K562 (cell line): Measurements from ENCODE around the gene GCG. TPM values are rescaled to one million over a fixed set of nuclear protein-coding genes. Genes with fewer than 3 reads are reported as not detected.

ENCODE experiments used
- ATAC-seq: fragments of 200-7000 bp; cut with Tn5 transposase; 3 replicates; pipeline ENCODE4 v1.9.1; 2020; ENCODE audit warnings: moderate library complexity
- BruUV-seq: library from RNA; stranded (reverse); fragments of 400-500 nt; replicated peaks from 2 replicates; lab custom pipeline; 2021; lab: Mats Ljungman, UMichigan
- CTCF ChIA-PET: fragments of 300-600 bp; formaldehyde crosslinking; extraction: SDS; loops from one replicate; lab custom pipeline; 2021; ENCODE audit warnings: low intra/inter-chr PET ratio; lab: Yijun Ruan, JAX
- POLR2A ChIA-PET: fragments of 300-600, 350-650 bp; sonication (Branson Sonifier 250); formaldehyde crosslinking; extraction: SDS; loops from one replicate; lab custom pipeline; 2021; ENCODE audit warnings: antibody characterized with exemption, inconsistent platforms; lab: Yijun Ruan, JAX
- DNase-seq, 4 experiments: peaks; one replicate each; pipeline versions ENCODE4 v3.0.0 to v3.0.0-alpha.2; 2011 to 2018; ENCODE audit warnings: low spot score in 3 of 4, mixed read lengths in 3 of 4; ENCODE audit errors: extremely low read depth in 1 of 4
- FAIRE-seq: peaks from 2 replicates; lab custom pipeline; 2011; peaks lifted over from hg19 to GRCh38; lab: Jason Lieb, UNC
- H2AFZ ChIP-seq: 2 replicates; pipeline ENCODE4 v1.6.0; 2011; ENCODE audit warnings: low read depth, low read length, control low read depth, inconsistent platforms
- H3K27ac ChIP-seq: fragments of 200-600 bp; 3 replicates; pipeline ENCODE4 v1.8.0; 2011; ENCODE audit warnings: low read depth, mild to moderate bottlenecking, control low read depth, inconsistent platforms, low read length, moderate library complexity, mixed read lengths; ENCODE audit errors: extremely low read depth
- H3K27me3 ChIP-seq, 2 experiments: fragments of 300-600 bp in 1 of 2; 2 replicates in 1 of 2; 3 replicates in 1 of 2; pipeline versions ENCODE4 v1.6.0 to v1.8.0; 2011; ENCODE audit warnings: inconsistent platforms in 2 of 2, low read length in 2 of 2, mild to moderate bottlenecking in 1 of 2, mixed read lengths in 1 of 2, moderate library complexity in 1 of 2; ENCODE audit not compliant: control insufficient read depth in 2 of 2, insufficient read depth in 2 of 2
- H3K36me3 ChIP-seq: fragments of 300-600 bp; 3 replicates; pipeline ENCODE4 v1.8.0; 2011; ENCODE audit warnings: mild to moderate bottlenecking, low read length, inconsistent platforms; ENCODE audit not compliant: control insufficient read depth, insufficient read depth
- H3K4me1 ChIP-seq, 2 experiments: fragments of 200-600 bp in 1 of 2; replicated peaks in 1 of 2; 2 replicates in 1 of 2; 3 replicates in 1 of 2; pipeline versions ENCODE4 v1.5.1 to v1.8.0; 2011; ENCODE audit warnings: inconsistent platforms in 2 of 2, low read length in 2 of 2, mild to moderate bottlenecking in 1 of 2, mixed read lengths in 1 of 2, moderate library complexity in 1 of 2; ENCODE audit not compliant: control insufficient read depth in 2 of 2, insufficient read depth in 2 of 2
- H3K4me2 ChIP-seq: 2 replicates; pipeline ENCODE4 v1.6.1; 2011; ENCODE audit warnings: low read length, control low read depth, inconsistent platforms, mixed read lengths; ENCODE audit not compliant: insufficient read depth
- H3K4me3 ChIP-seq: fragments of 200-600 bp; sonication (generic), shearing (Covaris generic); 2 replicates; pipeline ENCODE4 v1.5.1; 2016; ENCODE audit warnings: control low read depth, inconsistent platforms
- H3K79me2 ChIP-seq: fragments of 200-600 bp; 3 replicates; pipeline ENCODE4 v1.8.0; 2011; ENCODE audit warnings: low read length, inconsistent platforms; ENCODE audit not compliant: control insufficient read depth, insufficient read depth
- H3K9ac ChIP-seq, 2 experiments: 2 replicates each; pipeline versions ENCODE4 v1.6.0 to v1.6.1; 2011; ENCODE audit warnings: low read depth in 2 of 2, low read length in 2 of 2, control low read depth in 1 of 2, inconsistent platforms in 1 of 2, mild to moderate bottlenecking in 1 of 2, mixed read lengths in 1 of 2; ENCODE audit not compliant: insufficient read depth in 1 of 2
- H3K9me1 ChIP-seq: one replicate; pipeline ENCODE4 v1.6.0; 2011; ENCODE audit warnings: inconsistent platforms, mild to moderate bottlenecking, low read length, moderate library complexity; ENCODE audit not compliant: control insufficient read depth, insufficient read depth
- H3K9me3 ChIP-seq: replicated peaks from 2 replicates; pipeline ENCODE4 v1.5.1; 2011; ENCODE audit warnings: low read depth, low read length, inconsistent platforms; ENCODE audit not compliant: control insufficient read depth, insufficient read depth
- H4K20me1 ChIP-seq: replicated peaks from 2 replicates; pipeline ENCODE4 v1.6.1; 2011; ENCODE audit warnings: low read length, inconsistent platforms, mixed read lengths; ENCODE audit not compliant: control insufficient read depth, insufficient read depth
- EWSR1 ChIP-seq: fragments of 450-650 bp; IDR thresholded peaks from 2 replicates; pipeline ENCODE4 v1.6.1; 2018; ENCODE audit warnings: borderline replicate concordance, mild to moderate bottlenecking, low read depth, moderate library complexity; ENCODE audit not compliant: partially characterized antibody
- HLTF ChIP-seq: fragments of 450-650 bp; IDR thresholded peaks from 2 replicates; pipeline ENCODE4 v1.6.1; 2016
- HOXB6 ChIP-seq: fragments of 250-450 bp; sonication (Bioruptor Pico); IDR thresholded peaks from 2 replicates; pipeline ENCODE4 v1.5.1; 2022; ENCODE audit warnings: mild to moderate bottlenecking, borderline replicate concordance
- POU5F1 ChIP-seq: fragments of 150-350 bp; IDR thresholded peaks from 2 replicates; pipeline ENCODE4 v1.6.1; 2014; ENCODE audit warnings: borderline replicate concordance, low read length, low read depth, mild to moderate bottlenecking; ENCODE audit not compliant: partially characterized antibody
- RBM22 ChIP-seq: fragments of 200-400 bp; formaldehyde crosslinking; IDR thresholded peaks from 2 replicates; pipeline ENCODE4 v1.6.1; 2018; ENCODE audit warnings: low read length, low read depth; ENCODE audit not compliant: poor library complexity, severe bottlenecking
- TAL1 ChIP-seq: fragments of 450-650 bp; IDR thresholded peaks from 2 replicates; pipeline ENCODE4 v1.6.1; 2016; ENCODE audit warnings: mild to moderate bottlenecking
- whole genome bisulfite sequencing: fragments of 100-300 bp; shearing (Covaris generic); methylation state at CpG from one replicate; pipeline ENCODE4 v1.1.6; 2016; ENCODE audit warnings: low coverage, mixed read lengths; ENCODE audit not compliant: insufficient coverage; ENCODE audit errors: missing lambda C conversion rate; 5-methylcytosine and 5-hydroxymethylcytosine counted together
- in situ Hi-C: fragments of 300-500 bp; cut with MboI; formaldehyde crosslinking; loops from 4 replicates; pipeline ENCODE4 v1.15.0; 2018; ENCODE audit warnings: inconsistent platforms, mixed read lengths
- intact Hi-C: fragments of 100-400 bp; cut with micrococcal nuclease; formaldehyde crosslinking; loops from 2 replicates; pipeline ENCODE4 v1.14.2; 2022
- polyA plus RNA-seq, 8 experiments: library from polyadenylated mRNA; depleted of rRNA in 4 of 8; stranded (reverse) in 5 of 8; unstranded in 3 of 8; fragments of >200 nt; fragmentation: Nextera tagmentation in 2 of 8; fragmentation: Illumina TruSeq in 1 of 8; extraction: Ambion mirVana in 2 of 8; extraction: Trizol in 1 of 8; gene quantifications; 2 replicates each; pipeline versions ENCODE4 v1.2.1 to v1.2.3, GENCODE V29; 2011 to 2014; ENCODE audit warnings: inconsistent platforms in 1 of 8, missing spikeins in 1 of 8
- total RNA-seq, 7 experiments: library from RNA; depleted of rRNA in 6 of 7; stranded (reverse); fragments of >200 nt in 6 of 7; fragmentation: Illumina TruSeq in 2 of 7; extraction: Trizol in 2 of 7; gene quantifications; 2 replicates each; pipeline versions ENCODE4 v1.2.1 to v1.2.3, GENCODE V29; 2011 to 2021; ENCODE audit warnings: low replicate concordance in 1 of 7
- TF ChIP-seq, protein P1 (sequence below): fragments of 250-450 bp; sonication (Bioruptor Pico); IDR thresholded peaks from 2 replicates; pipeline ENCODE4 v1.8.0; 2021; ENCODE audit warnings: mild to moderate bottlenecking, moderate library complexity
- TF ChIP-seq, protein P2 (sequence below): fragments of 250-450 bp; sonication (Bioruptor Pico); IDR thresholded peaks from 2 replicates; pipeline ENCODE4 v1.8.0; 2022; ENCODE audit warnings: moderate library complexity, mild to moderate bottlenecking, inconsistent platforms

Gene GCG
- total and polyA plus RNA-seq, 9 of the 15 experiments (the other 6 are each of a cell fraction or from before 2014, with no cell fraction given), result not detected

DNA sequence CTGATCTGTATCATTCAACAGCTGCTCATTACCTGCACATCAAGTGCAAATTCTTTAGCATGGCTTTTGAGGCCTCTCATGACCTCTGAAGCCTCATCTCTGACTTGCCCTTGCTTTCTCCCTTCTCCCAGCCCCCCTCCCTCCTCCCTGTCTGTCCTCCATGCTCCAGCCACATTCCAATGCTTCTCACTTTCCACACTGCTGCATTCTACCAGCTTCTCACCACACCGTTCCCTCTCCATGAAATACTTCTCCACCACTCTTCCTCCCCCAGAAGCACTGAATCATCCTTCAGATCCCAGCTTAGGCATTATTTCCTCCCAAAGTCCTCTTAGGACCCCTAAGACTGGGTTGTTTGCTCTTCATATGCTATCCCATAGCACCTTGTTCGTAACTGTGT lies 26.9 kb downstream of the GCG start (continued):
- no peak for TF ChIP-seq EWSR1
- TF ChIP-seq, protein P1, sequence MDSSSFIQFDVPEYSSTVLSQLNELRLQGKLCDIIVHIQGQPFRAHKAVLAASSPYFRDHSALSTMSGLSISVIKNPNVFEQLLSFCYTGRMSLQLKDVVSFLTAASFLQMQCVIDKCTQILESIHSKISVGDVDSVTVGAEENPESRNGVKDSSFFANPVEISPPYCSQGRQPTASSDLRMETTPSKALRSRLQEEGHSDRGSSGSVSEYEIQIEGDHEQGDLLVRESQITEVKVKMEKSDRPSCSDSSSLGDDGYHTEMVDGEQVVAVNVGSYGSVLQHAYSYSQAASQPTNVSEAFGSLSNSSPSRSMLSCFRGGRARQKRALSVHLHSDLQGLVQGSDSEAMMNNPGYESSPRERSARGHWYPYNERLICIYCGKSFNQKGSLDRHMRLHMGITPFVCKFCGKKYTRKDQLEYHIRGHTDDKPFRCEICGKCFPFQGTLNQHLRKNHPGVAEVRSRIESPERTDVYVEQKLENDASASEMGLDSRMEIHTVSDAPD (CRISPR knock-in tag), result no peak
- TF ChIP-seq HLTF, result no peak
- no peak for TF ChIP-seq TAL1
- TF ChIP-seq RBM22, result no peak

DNA sequence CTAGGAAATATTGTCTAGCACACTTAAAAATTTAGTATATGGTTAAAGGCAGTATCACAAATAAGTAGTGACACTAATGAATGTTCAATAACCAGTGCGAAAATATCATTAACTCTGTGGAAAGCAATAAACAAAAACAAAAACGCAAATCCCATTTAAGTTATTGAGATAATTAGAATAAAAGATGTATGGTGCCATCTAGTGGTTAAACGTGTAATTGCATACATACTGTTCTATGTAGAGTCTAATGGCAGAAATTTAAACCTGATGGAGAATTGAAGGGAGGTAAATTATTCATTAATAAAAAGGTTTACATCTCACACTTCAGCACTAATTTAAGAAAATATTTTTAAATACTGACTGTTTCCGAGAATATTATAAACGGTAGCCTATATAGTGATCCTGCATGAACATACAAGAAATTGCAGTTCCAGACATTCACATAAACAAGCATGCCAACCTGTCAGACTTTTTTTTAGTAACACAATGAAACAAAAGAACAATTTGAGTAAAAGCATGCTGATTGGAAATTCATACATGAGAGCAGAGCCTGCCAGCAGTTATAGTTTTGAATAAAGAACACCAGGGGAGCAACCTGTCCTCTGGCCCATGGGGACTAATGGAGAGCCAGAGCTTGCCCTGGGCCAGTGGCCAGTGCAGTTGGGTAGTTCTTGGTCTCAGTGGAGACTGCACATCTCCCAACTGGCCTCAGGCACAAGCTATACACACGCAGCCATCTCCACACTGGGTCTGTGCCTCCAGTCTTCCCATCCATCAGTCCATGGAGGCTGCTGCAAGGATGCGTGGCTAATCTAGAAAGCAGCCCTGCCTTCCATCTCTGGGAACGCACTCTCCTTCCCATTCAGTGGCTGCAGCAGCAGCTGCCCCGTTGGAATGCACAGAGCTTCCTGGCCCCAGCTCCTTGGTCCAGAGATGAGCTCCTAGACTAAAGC lies 28.0 kb downstream of the GCG start:
- POLR2A ChIA-PET, result no interaction called here
- Histone ChIP-seq H4K20me1 (no peaks in the 10 kb centered on the region), H3K9me1 (no peaks in the 10 kb centered on the region), H3K79me2 (no peaks in the 10 kb centered on the region), H3K4me1 (no peaks in the 10 kb centered on the region), H3K27me3 (no peaks in the 10 kb centered on the region), H2AFZ (no peak overlapping the region), H3K4me2 (no peak overlapping the region), H3K9me3 (no peaks in the 10 kb centered on the region), H3K4me3 (no peak overlapping the region), H3K36me3 (no peaks in the 10 kb centered on the region), H3K9ac (no peak overlapping the region), H3K27ac (no peak overlapping the region)
- FAIRE-seq (peak; percentile 87), ATAC-seq (peak; percentile 83), DNase-seq (peak; percentile 44 to 67 (median 54))
- CTCF ChIA-PET, result interaction anchor here (0.5 to 2.0 kb wide), 4 partner anchors 43 to 901 kb away, joined by 3 to 10 read pairs (median 4); no protein-coding TSS in a partner anchor
- WGBS, result 2% methylated on average over 9 of the region's 9 CpGs
- in situ Hi-C loops, result no loop called here
- intact Hi-C loops, result loop anchor here (1.0 to 10.0 kb wide), 5 partner anchors 117 to 902 kb away; no protein-coding TSS in a partner anchor
- no TSS peak for BruUV-seq
- TF ChIP-seq HOXB6, result no peak
- no peak for TF ChIP-seq POU5F1
- TF ChIP-seq, protein P2, sequence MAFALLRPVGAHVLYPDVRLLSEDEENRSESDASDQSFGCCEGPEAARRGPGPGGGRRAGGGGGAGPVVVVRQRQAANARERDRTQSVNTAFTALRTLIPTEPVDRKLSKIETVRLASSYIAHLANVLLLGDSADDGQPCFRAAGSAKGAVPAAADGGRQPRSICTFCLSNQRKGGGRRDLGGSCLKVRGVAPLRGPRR (CRISPR knock-in tag), result no peak
